ENCODE data around the gene CD8B. TPM values are rescaled to one million over a fixed set of nuclear protein-coding genes. Genes with fewer than 3 reads are reported as not detected.

CD8B gene
- total and polyA plus RNA-seq, 2 of the 8 experiments (the other 6 are each of a cell fraction or from before 2014, with no cell fraction given), result 0.35 to 0.63 TPM

GRCh38 chr2:86774862-86775261 is 86.8 kb downstream of the CD8B start (continued):
- no peak for TF ChIP-seq BCL11A (IDR thresholded peaks at IDR 0.05; ENCODE audit: low read depth in 2 of 2, low read length in 2 of 2)
- no peak for TF ChIP-seq CREB1 (IDR thresholded peaks at IDR 0.05)

All from H1 (cell line).